ENCODE data around the gene RIPPLY1.

- TF ChIP-seq POLR2AphosphoS5 (IDR thresholded peaks at IDR 0.05; ENCODE audit: borderline replicate concordance, low read depth, low read length) (no peak), EZH2 (IDR thresholded peaks at IDR 0.05) (no peak)
These were observed 3.2 kb upstream of the RIPPLY1 start for GRCh38 chrX:106906361-106906760.
